Measurements from ENCODE around the gene SGMS1. TPM values are rescaled to one million over a fixed set of nuclear protein-coding genes. Genes with fewer than 3 reads are reported as not detected.
"Not testable (repeated sequence)": the region's sequence is repeated elsewhere in the genome, so short reads cannot be mapped to it uniquely, and the experiment has no call there.

The SGMS1 gene
- total RNA-seq, 1 donor from 2014 or later: 43.5 TPM

- DNase-seq (ENCODE audit: low read depth): peak; percentile 21
These were observed 197.3 kb downstream of the SGMS1 start for GRCh38 chr10:50426485-50426884.

- DNase-seq (ENCODE audit: low read depth): not testable (repeated sequence)
These were observed 198.5 kb downstream of the SGMS1 start for GRCh38 chr10:50425215-50425614.

GRCh38 chr10:50423448-50423847 is 200.3 kb downstream of the SGMS1 start:
- no peak for DNase-seq (ENCODE audit: low read depth)

DNA sequence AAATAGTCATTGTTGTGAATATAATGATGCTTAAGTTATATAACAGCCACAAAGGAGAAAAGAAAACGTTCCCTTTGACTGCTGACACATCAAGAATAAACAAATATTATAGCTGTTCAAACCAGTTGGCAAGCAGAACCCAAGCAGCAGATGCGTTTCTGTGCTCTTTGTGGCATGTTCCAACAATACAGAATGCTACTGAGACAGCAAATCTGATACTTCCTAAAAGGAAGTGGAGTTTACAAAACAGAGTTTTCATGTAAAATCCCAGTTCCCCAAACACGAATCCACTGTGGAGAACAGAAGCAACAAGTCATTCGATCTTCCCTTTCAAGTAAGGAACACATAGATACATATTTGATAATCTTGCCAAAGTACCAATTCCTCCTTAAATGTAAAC is 201.5 kb downstream of the SGMS1 start:
- no peak for DNase-seq (ENCODE audit: low read depth)

DNA sequence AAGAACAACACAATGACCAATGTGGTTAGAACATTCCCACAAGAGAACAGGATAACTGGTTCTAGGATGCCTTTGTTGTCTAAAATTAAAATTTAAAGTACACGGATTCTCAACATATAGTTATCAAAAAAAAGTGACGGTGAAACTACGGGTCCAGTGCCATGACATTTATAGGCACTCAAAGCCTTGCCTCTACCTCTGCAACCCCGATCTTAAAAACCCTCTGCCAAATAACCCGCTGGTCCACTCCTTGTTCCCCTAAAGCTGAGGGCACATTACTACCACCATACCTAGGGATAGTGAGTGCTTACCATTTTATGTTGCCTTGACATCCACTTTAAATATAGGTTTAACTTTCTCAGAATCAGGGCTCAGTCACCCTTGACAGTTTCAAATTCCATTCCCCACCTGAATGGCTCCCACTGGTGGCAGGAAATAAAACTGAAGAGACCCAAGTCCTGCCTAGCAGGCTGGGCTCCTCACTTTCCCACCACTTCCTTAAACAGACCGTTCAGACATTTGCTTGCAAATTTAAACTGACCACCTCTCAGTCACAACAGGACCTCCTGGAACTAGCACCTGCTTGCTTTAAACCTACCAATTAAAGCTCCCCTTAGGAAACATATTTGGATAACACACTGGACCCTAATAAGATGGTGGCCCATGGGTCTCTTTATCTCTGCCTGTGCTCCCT is 202.6 kb downstream of the SGMS1 start:
- peak; percentile 70 for DNase-seq (ENCODE audit: low read depth)

- DNase-seq (ENCODE audit: low read depth): no peak
These were observed 203.6 kb downstream of the SGMS1 start for GRCh38 chr10:50420196-50420595.

GRCh38 chr10:50419756-50420155 is 204.0 kb downstream of the SGMS1 start:
- DNase-seq (ENCODE audit: low read depth): no peak

DNA sequence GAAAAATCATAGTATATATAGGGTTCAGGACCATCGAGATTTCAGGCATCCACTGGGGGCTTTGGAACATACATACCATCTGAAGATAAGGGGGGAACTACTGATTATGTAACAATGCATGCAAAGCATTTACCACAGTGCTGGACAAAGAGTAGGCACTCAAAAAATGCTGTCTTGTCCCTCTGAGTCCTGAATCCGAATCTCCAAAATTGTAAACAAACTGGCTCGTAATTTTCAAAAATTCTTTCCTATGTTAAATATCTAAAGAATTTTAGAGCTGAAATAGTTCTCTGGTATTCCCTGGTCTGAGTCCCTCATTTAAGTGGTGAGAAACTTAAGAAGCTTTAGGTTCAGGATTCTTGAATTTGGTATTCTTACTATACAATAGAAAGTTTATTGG is 204.7 kb downstream of the SGMS1 start:
- DNase-seq (ENCODE audit: low read depth): no peak

DNA sequence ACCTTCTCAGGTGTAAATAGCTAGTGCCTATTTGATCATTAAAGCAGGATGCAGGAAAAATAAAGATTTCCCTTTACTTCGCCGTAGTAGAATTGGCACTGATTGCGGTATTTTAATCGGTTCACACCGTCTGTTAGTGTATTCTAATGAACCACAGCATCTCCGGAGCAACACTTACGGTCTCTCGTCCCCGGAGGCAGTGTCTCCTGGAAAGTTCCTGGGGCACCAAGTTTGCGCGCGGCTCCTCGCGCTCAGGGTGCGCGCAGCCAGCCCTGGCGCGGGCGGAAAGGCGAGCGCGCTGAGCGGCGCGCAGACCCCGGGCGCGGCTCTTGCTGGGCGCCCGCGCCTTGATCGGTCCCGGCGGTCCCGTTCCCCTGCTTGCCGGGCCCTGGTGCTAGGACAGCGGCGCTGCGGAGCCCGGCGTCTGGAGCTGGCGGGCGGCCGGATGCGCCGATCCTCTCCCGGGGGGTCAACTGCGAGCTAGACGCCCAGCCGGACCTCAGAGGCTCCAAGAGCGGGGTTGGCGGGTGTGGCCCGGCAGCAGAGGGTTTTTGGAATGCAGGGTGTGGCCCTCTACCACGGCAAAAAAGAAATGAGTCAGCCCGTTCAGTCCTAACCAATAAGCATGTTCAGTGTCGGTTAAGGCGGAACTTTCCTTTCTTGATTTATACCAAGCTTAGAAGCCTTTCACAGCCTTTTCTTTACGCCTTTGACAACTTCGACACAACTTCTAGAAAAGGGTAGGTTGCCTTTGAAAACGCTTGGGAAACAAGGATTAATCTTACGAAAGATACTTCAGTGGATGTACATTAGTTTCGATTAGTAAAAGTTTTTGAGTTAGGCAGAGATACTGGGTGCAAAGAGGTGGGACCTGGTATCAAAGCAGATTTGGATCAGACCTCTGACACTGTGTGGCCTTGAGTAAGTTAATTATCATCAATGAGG is 205.6 kb downstream of the SGMS1 start:
- DNase-seq (ENCODE audit: low read depth): peak; percentile 85

- no peak for DNase-seq (ENCODE audit: low read depth)
These were observed 206.3 kb downstream of the SGMS1 start for GRCh38 chr10:50417486-50417885.

- DNase-seq (ENCODE audit: low read depth): no peak
These were observed 206.9 kb downstream of the SGMS1 start for GRCh38 chr10:50416881-50417280.

DNA sequence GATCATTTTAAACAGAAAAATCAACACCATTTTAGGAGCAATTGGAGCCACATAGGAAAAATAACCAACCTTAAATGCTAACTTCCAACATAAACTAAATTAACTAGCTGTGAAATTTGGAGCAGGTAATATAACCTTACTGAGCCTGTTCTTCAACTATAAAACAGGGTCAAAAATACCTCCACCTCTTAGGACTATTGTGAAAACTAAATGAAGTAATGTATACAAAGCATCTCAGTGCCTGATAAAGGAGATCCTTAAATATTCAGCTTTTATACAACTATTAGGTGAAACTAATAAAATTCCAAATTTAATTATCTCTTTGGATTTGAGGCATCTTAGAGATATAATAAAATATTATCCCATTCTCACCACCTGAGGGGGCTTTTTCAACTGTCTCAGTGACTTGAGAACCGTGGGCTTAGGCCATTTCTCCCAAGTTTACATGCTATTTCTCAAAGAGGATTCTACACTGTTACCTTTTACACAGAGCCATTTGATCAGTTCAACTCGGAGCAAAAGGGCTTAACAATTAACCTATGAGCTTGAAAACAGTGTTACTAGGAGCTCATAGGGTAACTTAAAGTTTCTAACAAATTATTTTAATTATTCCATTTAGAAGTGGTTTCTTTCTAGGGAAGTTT is 207.5 kb downstream of the SGMS1 start:
- no peak for DNase-seq (ENCODE audit: low read depth)

GRCh38 chr10:50415292-50415691 is 208.5 kb downstream of the SGMS1 start:
- DNase-seq (ENCODE audit: low read depth): no peak

GRCh38 chr10:50410066-50410811 is 213.5 kb downstream of the SGMS1 start:
- DNase-seq (ENCODE audit: low read depth): no peak

DNA sequence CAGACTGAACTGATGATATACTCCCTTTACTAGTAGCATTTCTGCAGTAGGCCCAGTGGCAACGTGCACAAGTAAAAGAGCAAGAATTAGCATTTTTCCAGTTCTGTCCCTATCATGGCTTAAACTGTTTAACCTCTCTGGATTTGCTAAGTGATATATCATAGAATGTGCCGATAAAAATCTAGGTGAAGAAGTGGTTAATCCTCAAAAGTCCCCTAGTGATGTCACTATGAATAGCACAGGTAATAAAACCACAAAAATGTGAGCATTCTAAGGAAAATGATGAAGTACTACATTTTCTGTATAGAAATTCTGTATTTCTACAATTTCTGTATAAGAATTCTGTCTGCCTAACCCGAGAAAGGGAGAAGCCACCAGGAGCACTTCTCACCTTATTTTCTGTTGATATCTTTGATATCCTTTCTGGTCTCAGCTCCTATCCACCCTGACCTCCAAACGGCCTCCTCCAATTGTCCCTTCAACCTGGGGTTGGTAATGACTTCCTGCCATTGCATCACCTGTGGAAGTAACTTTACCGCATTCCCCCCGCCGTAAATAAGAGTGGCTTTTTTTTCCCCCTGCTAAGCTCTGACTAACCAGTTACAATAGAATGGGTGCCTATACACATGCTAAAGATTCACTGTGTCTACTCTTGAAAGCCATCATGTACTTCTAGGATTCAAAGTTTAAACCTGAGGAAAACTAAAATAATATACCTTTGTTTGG is 216.5 kb downstream of the SGMS1 start:
- no peak for DNase-seq (ENCODE audit: low read depth)

GRCh38 chr10:50406457-50407070 is 217.2 kb downstream of the SGMS1 start:
- DNase-seq (ENCODE audit: low read depth): no peak

DNA sequence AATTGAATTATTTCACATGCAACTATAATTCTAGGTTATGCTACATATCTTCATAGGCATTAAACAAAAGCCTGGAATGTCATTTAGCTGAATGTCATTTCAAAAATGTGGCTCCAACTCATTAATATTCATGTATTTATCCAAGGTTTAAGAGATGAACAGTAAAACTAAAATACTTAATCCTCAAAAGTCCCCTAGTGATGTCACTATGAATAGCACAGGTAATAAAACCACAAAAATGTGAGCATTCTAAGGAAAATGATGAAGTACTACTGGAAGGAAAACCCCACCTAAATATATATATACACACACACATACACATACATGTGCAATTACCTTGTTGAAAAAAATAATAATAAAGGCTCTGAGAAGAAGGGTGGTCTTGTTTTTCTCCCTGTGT is 218.0 kb downstream of the SGMS1 start:
- no peak for DNase-seq (ENCODE audit: low read depth)

- peak; percentile 60 for DNase-seq (ENCODE audit: low read depth)
These were observed 219.6 kb downstream of the SGMS1 start for GRCh38 chr10:50404021-50404773.

DNA sequence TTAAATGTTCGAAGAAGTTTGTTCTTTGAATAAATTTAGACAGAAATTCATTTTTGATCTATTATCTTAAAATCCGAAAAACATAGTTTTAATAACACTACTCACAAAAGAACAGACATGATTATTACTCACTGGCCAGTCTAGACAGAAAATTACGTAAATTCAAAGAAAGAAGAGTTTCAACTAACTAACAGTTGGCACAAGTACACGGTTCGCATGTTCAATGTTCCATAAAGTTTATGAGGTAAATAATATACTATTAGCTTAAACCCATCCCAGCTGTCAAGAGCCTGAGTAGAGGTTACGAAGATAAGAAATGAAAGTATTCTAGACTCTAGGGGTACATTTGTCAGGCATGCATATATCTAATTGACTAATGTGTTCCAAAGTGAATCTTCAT is 220.7 kb downstream of the SGMS1 start:
- DNase-seq (ENCODE audit: low read depth): no peak

DNA sequence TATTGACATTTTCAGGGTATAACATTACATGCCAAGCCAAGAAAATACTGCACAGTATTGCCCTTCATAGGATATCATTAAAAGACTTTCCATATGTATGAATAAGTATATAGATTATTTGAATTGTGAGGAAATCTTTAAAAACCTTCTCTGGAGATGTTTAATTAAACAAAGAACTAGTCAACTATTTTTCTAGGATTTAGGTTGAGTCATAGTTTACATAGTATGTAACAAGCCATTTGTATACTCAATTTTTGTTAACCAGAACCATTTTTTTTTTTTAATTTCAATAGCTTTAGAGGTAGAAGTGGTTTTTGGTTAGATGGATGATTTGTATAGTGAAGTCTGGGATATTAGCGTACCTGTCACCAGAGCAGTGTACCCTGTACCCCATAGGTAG is 221.3 kb downstream of the SGMS1 start:
- DNase-seq (ENCODE audit: low read depth): no peak
